ENCODE results near the gene SLC5A9.

SLC5A9 gene

GRCh38 chr1:48214820-48215219 is 7.7 kb upstream of the SLC5A9 start:
- DNase-seq: no peak

GRCh38 chr1:48215222-48215621 is 7.3 kb upstream of the SLC5A9 start:
- no peak for DNase-seq

- no peak for DNase-seq
These were observed 6.6 kb upstream of the SLC5A9 start for GRCh38 chr1:48215889-48216288.

GRCh38 chr1:48216313-48216712 is 6.2 kb upstream of the SLC5A9 start:
- no peak for DNase-seq

- no peak for DNase-seq
These were observed 5.6 kb upstream of the SLC5A9 start for GRCh38 chr1:48216941-48217340.

- DNase-seq: no peak
These were observed 4.7 kb upstream of the SLC5A9 start for GRCh38 chr1:48217856-48218255.

- no peak for DNase-seq
These were observed 2.7 kb upstream of the SLC5A9 start for GRCh38 chr1:48219803-48220202.

GRCh38 chr1:48221122-48221521 is 1.4 kb upstream of the SLC5A9 start:
- no peak for DNase-seq

DNA sequence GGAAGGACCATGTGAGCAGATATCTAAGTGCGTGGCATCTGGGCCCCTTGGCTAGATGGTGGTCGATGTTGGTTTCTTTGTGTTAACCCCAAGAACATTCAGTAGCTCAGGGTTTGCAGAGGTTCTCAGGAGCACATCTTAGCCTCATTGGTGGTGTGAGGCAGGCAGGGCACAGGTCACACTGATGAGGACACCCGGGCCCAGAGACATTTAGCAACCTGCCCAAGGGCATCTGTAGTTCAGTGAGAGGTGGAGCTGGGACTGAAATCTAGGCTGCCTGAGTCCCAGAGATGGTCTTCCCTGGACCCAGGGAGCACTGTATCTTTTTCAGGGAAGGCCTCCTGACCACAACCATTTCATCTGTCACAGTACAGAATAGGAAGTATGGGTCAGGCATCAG is 859 bp upstream of the SLC5A9 start:
- no peak for DNase-seq

DNA sequence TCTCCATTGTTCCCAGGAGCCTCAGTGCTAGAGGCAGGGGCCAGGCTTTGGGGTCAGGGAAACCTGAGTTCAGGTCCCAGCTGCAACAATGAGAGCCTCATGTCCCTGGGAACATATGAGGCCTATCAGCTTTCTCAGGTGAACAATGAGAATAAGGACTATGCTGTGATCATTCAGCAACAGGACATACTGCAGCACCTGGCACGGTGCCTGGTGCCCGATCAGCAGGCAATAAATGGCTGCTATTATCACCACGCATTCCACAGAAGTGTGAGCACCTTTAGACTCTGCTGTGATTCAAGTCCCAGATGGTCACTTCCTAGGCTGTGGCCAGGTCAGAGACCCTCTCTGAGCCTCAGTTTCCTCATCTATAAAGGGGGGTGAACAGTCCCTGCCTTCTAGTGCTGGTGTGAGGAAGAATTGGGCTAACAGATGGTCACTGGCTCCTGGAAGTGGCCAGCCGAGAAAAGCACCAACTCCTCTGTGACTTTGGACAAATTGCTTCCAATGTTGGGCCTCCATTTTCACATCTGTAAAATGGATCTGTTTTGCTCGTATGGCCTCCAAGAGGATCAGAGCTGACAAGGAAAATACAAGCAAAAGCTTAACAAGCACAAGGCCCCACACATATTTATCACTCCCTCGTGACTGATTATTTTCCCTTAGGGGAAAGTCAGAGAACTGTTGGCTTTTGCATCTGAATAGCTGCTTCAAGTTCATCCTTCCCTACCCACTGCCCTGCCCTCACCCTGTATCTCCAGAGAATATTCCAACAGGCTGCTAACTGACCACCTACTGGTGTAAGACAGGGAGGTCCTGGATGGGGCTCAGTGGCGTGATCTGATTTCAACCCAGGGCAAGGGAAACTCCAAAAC is 1.1 kb downstream of the SLC5A9 start:
- no peak for DNase-seq

DNA sequence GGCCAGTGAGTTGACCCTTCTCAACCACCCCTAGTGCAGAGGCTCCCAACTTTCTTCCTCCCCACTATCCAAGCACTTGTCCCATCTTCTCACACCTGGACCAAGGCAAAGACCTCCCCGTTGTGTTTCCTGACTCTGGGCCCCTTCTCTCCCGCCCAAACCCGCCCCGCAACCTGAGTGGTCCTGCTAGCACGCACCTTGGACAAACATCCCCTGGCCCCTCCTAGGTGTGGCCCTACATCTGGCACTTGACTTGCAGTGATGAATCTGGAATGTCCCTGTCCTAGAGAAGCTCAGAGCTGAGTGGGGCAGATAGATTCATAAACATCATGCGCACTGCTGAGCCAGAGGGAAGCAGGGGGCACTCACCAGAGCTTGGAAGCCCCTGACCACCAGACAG is 2.3 kb downstream of the SLC5A9 start:
- no peak for DNase-seq

DNA sequence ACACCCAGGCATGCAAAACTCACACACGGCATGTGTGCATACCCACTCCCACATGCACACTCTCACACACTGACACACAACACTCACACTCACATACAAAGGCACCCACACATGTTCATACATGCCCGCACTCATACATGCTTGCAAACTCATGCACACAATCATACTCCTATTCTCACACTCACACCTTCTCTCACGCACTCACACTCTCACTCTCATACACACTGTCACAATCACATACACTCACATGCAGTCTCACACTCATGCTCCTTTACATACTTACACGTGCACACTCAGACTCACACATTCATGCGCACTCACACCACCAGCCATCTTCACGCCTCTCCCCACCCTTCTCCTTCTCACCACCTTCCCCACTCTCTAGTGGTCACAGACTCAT is 3.1 kb downstream of the SLC5A9 start:
- no peak for DNase-seq

DNA sequence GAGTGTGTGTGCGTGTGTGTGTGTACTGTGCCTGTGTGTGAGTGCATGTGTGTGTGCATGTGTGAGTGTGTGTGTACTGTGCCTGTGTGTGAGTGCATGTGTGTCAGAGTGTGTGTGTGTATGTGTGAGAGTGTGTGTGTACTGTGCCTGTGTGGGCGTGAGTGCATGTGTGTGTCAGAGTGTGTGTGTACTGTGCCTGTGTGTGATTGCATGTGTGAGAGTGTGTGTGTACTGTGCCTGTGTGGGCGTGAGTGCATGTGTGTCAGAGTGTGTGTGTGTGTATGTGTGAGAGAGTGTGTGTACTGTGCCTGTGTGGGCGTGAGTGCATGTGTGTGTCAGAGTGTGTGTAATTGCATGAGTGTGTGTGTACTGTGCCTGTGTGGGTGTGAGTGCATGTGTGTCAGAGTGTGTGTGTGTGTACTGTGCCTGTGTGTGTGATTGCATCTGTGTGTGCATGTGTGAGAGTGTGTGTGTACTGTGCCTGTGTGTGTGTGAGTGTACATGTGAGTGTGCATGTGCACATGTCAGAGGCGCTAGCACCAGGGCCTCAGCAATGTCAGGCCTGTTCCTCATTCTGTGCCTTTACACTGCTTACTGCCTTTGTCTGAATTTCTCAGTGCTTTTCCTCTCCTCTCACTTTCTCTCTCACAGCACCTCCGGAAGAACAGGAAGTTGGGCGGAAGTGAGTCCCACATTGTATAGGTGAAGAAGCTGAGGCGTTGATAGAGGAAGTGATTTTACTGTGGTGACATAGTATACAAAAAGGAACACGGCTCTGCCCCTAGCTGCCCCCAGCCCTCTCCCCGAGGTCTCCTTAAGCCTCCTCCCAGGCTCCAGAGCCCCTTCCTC is 4.9 kb downstream of the SLC5A9 start:
- DNase-seq: no peak

DNA sequence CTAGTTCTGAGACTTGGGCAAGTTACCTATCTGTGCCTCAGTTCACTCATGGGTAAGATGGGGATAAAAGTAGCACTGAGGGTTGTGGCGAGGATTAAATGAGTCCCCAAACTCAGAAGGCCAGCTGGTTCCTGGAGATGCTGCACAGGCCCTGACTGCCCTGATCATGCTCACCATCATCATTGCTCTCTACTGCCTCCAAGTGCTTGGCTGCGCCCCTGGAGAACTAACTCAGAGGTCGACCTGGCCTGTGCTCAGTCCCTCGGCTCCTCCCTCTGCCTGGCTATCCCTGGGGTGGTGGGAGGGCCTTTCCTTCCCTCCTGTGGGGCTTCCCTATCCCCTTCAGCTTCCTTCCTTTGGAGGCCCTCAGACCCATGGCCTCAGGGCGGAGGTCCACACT is 5.6 kb downstream of the SLC5A9 start:
- DNase-seq: no peak

GRCh38 chr1:48229317-48229716 is 6.8 kb downstream of the SLC5A9 start:
- DNase-seq: no peak

DNA sequence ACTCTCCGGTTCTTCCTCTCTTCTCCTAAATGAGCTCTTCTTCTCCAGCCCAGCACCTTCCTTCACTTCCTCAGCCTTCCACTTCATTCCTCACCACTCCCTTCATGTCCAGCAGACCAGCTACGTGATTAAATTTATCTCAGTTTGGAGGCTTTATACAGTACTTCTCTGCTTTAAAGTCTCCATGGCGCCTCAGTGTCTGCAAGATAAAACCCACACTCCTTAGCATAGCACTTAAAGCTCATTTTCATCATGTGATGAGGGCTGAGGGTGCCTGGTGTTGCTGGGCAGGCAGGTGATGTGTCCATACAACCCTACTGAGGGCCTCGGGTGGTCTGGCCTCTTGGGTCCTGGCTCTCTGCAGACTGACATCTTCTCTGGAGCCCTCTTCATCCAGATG is 7.7 kb downstream of the SLC5A9 start:
- DNase-seq: no peak

DNA sequence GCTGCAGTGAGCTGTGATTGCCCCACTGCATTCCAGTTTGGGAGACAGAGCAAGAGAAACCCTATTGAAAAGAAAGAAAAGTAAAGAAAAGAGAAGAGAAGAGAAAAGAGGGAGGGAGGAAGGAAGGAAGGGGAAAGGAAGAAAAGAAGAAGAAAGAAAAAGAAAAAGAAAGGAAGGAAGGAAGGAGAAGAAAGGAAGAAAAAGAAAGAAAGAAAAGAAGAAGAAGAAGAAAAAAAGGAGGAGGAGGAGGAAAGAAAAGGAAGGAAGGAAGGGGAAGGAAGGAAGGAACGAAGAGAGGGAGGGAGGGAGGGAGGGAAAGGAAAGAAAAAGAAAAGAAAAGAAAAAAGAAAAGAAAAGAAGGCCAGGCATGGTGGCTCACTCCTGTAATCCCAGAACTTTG is 10.2 kb downstream of the SLC5A9 start:
- no peak for DNase-seq

- DNase-seq: no peak
These were observed 11.4 kb downstream of the SLC5A9 start for GRCh38 chr1:48233666-48234485.

DNA sequence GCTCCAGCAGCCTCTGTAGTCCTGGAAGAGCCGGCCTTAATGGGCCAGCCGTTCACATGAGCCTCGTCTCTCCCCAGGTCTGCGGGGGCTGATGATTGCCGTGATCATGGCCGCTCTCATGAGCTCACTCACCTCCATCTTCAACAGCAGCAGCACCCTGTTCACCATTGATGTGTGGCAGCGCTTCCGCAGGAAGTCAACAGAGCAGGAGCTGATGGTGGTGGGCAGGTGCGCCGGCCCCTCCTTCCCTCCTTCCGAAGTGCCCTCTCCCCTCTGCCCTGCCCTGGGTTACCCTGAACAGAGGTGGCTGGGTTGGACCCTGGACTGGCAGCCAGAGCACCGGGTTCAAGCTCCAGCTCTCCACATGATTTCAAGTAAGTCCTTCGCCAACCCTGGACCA is 13.1 kb downstream of the SLC5A9 start:
- DNase-seq: no peak

GRCh38 chr1:48236716-48237470 is 14.4 kb downstream of the SLC5A9 start:
- DNase-seq: no peak

DNA sequence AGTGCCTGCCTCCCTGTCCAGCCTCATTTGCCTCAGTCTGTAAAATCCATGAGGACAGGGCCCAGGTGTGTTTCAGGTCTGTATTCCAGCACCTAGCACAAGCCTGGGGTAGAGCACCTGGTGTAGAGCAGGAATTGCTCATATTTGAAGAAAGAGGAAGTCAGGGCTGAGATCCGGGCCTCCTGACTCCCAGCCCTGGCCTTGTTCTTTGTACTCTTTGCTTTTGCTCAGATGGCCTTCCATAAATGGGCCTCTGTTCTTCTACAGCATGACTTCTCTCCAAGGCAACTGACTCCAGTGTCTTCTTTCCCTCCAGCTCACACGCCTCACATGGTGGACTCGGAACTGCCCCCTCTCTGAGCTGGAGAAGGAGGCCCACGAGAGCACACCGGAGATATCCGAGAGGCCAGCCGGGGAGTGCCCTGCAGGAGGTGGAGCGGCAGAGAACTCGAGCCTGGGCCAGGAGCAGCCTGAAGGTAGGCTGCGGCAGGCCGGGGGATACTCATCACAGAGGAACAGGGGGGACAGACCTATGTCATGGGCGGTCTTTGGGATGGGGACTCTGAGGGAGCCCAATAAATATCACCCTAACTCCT is 19.7 kb downstream of the SLC5A9 start:
- DNase-seq: no peak

DNA sequence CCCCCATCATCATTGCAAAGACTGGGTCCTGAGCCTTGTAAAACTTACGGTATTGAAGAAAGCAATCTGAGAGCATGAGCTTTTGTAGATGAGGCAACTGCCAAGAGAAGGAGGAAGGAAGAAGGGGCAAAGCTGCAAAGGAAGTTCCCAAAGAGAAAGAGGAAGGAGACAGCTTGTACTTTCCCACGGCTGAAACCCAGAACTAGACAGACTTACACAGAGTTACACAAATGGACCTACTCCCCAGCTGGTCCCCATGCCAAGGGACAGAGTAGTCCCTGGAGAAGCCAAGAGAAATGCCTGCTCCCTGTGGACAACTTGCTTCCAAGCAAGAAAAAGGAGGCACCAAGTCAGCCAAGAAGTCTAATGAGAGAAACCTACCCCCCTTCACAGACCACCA is 22.6 kb downstream of the SLC5A9 start:
- no peak for DNase-seq

All from activated gamma-delta T cell (primary cell).